H1 (cell line): ENCODE results near the gene MKRN1. TPM values are rescaled to one million over a fixed set of nuclear protein-coding genes. Genes with fewer than 3 reads are reported as not detected.

Experiments
- CTCF ChIA-PET: fragments of 300-600 bp; sonication (Branson Sonifier 250); formaldehyde crosslinking; loops from one replicate; lab custom pipeline; 2021; ENCODE audit not compliant: partially characterized antibody; lab: Charles Lee
- POLR2A ChIA-PET: fragments of 300-600 bp; sonication (Branson Sonifier 250); formaldehyde crosslinking; loops from one replicate; lab custom pipeline; 2021; ENCODE audit warnings: inconsistent platforms; ENCODE audit not compliant: partially characterized antibody; lab: Charles Lee
- DNase-seq, 2 experiments: peaks; one replicate each; pipeline versions ENCODE4 v3.0.0 to v3.0.0-alpha.2; 2010 to 2022; ENCODE audit warnings: low spot score in 2 of 2, low read depth in 1 of 2, mixed read lengths in 1 of 2
- FAIRE-seq: peaks from 2 replicates; lab custom pipeline; 2011; peaks lifted over from hg19 to GRCh38; lab: Jason Lieb, UNC
- H2AFZ ChIP-seq: 2 replicates; pipeline ENCODE4 v1.8.1; 2012; ENCODE audit warnings: low read length, inconsistent platforms
- H2AK5ac ChIP-seq: 2 replicates; pipeline ENCODE4 v1.6.1; 2013; ENCODE audit warnings: low read depth, low read length
- H2BK120ac ChIP-seq: replicated peaks from 2 replicates; pipeline ENCODE3; 2013; ENCODE audit warnings: low read depth, low read length, inconsistent platforms
- H2BK12ac ChIP-seq: 2 replicates; pipeline ENCODE4 v1.6.1; 2013; ENCODE audit warnings: low read depth, low read length
- H2BK15ac ChIP-seq: 2 replicates; pipeline ENCODE4 v1.6.1; 2013; ENCODE audit warnings: low read length
- H2BK20ac ChIP-seq: 2 replicates; pipeline ENCODE4 v1.6.1; 2013; ENCODE audit warnings: low read length
- H2BK5ac ChIP-seq: 2 replicates; pipeline ENCODE4 v1.6.1; 2013; ENCODE audit warnings: low read depth, low read length
- H3K14ac ChIP-seq: 2 replicates; pipeline ENCODE4 v1.6.1; 2013; ENCODE audit warnings: inconsistent platforms; ENCODE audit not compliant: insufficient read length
- H3K18ac ChIP-seq: 2 replicates; pipeline ENCODE4 v1.6.1; 2013; ENCODE audit warnings: low read length; ENCODE audit errors: extremely low read depth
- H3K23ac ChIP-seq: 2 replicates; pipeline ENCODE4 v1.6.1; 2013; ENCODE audit warnings: inconsistent platforms; ENCODE audit not compliant: insufficient read length
- H3K23me2 ChIP-seq: 2 replicates; pipeline ENCODE4 v1.6.1; 2013; ENCODE audit warnings: low read depth, low read length
- H3K27ac ChIP-seq: 2 replicates; pipeline ENCODE4 v1.6.1; 2011; ENCODE audit warnings: low read depth, low read length, inconsistent platforms
- H3K27me3 ChIP-seq, 4 experiments: replicated peaks in 1 of 4; 1 replicate in 1 of 4; 2 replicates in 3 of 4; pipeline versions ENCODE4 v1.6.1 to v1.8.1; 2011 to 2013; ENCODE audit warnings: low read length in 3 of 4, mild to moderate bottlenecking in 3 of 4, inconsistent platforms in 2 of 4, mixed read lengths in 2 of 4, moderate library complexity in 1 of 4; ENCODE audit not compliant: control insufficient read depth in 3 of 4, insufficient read depth in 3 of 4; ENCODE audit errors: extremely low read depth in 1 of 4
- H3K36me3 ChIP-seq, 4 experiments: 2 replicates each; pipeline versions ENCODE4 v1.6.1 to v1.8.1; 2011 to 2013; ENCODE audit warnings: mild to moderate bottlenecking in 4 of 4, low read length in 3 of 4, moderate library complexity in 2 of 4, control low read depth in 1 of 4, inconsistent platforms in 1 of 4; ENCODE audit not compliant: insufficient read depth in 4 of 4, control insufficient read depth in 2 of 4
- H3K4ac ChIP-seq: replicated peaks from 2 replicates; pipeline ENCODE3; 2013; ENCODE audit warnings: low read length, low read depth, mixed read lengths, inconsistent platforms; ENCODE audit not compliant: insufficient read length
- H3K4me1 ChIP-seq, 4 experiments: replicated peaks in 1 of 4; 1 replicate in 1 of 4; 2 replicates in 3 of 4; pipeline versions ENCODE4 v1.6.1 to v1.8.1; 2011 to 2013; ENCODE audit warnings: low read length in 3 of 4, inconsistent platforms in 2 of 4, mixed read lengths in 1 of 4; ENCODE audit not compliant: insufficient read depth in 4 of 4, control insufficient read depth in 3 of 4
- H3K4me2 ChIP-seq, 2 experiments: 2 replicates each; pipeline versions ENCODE4 v1.6.1 to v1.8.1; 2011 to 2013; ENCODE audit warnings: low read depth in 2 of 2, low read length in 2 of 2, control low read depth in 1 of 2, inconsistent platforms in 1 of 2, mild to moderate bottlenecking in 1 of 2; ENCODE audit not compliant: insufficient read depth in 1 of 2
- H3K4me3 ChIP-seq, 4 experiments: fragments of 200-600, 300-600 bp in 1 of 4; sonication (generic), shearing (Covaris generic), sonication (Bioruptor Twin) in 1 of 4; 2 replicates each; pipeline versions ENCODE4 v1.5.1 to v1.8.1; 2011 to 2016; ENCODE audit warnings: low read length in 4 of 4, low read depth in 3 of 4, control low read depth in 2 of 4, inconsistent platforms in 2 of 4, mild to moderate bottlenecking in 2 of 4, mixed read lengths in 1 of 4, moderate library complexity in 1 of 4; ENCODE audit not compliant: insufficient read depth in 2 of 4; ENCODE audit errors: extremely low read depth in 1 of 4
- H3K56ac ChIP-seq: replicated peaks from 2 replicates; pipeline ENCODE3; 2013; ENCODE audit warnings: low read depth, mild to moderate bottlenecking, mixed read lengths, low read length, inconsistent platforms; ENCODE audit not compliant: insufficient read length
- H3K79me1 ChIP-seq: 2 replicates; pipeline ENCODE4 v1.6.1; 2013; ENCODE audit warnings: low read depth, low read length, control low read depth
- H3K79me2 ChIP-seq, 2 experiments: 2 replicates each; pipeline versions ENCODE4 v1.6.1 to v1.8.1; 2012 to 2013; ENCODE audit warnings: low read length in 2 of 2, mild to moderate bottlenecking in 2 of 2, inconsistent platforms in 1 of 2; ENCODE audit not compliant: insufficient read depth in 2 of 2, control insufficient read depth in 1 of 2
- H3K9ac ChIP-seq, 4 experiments: replicated peaks in 1 of 4; 1 replicate in 1 of 4; 2 replicates in 3 of 4; pipeline versions ENCODE4 v1.6.1 to v1.8.1; 2011 to 2013; ENCODE audit warnings: low read depth in 3 of 4, low read length in 3 of 4, control low read depth in 2 of 4, mild to moderate bottlenecking in 2 of 4, moderate library complexity in 2 of 4, inconsistent platforms in 1 of 4; ENCODE audit errors: extremely low read depth in 1 of 4
- H3K9me3 ChIP-seq, 2 experiments: 2 replicates each; pipeline versions ENCODE4 v1.6.1 to v1.8.1; 2012 to 2013; ENCODE audit warnings: mild to moderate bottlenecking in 2 of 2, moderate library complexity in 2 of 2, control low read depth in 1 of 2, inconsistent platforms in 1 of 2, low read depth in 1 of 2, low read length in 1 of 2, mixed read lengths in 1 of 2; ENCODE audit not compliant: insufficient read depth in 2 of 2
- H4K20me1 ChIP-seq, 2 experiments: replicated peaks in 1 of 2; 2 replicates each; pipeline versions ENCODE3 to v1.8.1; 2011 to 2013; ENCODE audit warnings: inconsistent platforms in 2 of 2, low read length in 2 of 2, mild to moderate bottlenecking in 1 of 2; ENCODE audit not compliant: insufficient read depth in 2 of 2, control insufficient read depth in 1 of 2
- H4K5ac ChIP-seq: 2 replicates; pipeline ENCODE4 v1.6.1; 2013; ENCODE audit warnings: low read length, low read depth, mixed read lengths, inconsistent platforms; ENCODE audit not compliant: insufficient read length
- H4K8ac ChIP-seq: 2 replicates; pipeline ENCODE4 v1.8.0; 2013; ENCODE audit warnings: mild to moderate bottlenecking, moderate library complexity, low read length, inconsistent platforms; ENCODE audit not compliant: insufficient read depth; ENCODE audit errors: extremely low read depth
- H4K91ac ChIP-seq: replicated peaks from 2 replicates; pipeline ENCODE3; 2013; ENCODE audit warnings: low read length, mixed read lengths, inconsistent platforms; ENCODE audit not compliant: insufficient read length
- SIX5 ChIP-seq: IDR thresholded peaks from 2 replicates; pipeline ENCODE4 v1.6.1; 2011; ENCODE audit warnings: mild to moderate bottlenecking, low read depth, low read length
- SP2 ChIP-seq: IDR thresholded peaks from 2 replicates; pipeline ENCODE4 v1.6.1; 2012; ENCODE audit warnings: mild to moderate bottlenecking, low read length, inconsistent platforms
- SP4 ChIP-seq: IDR thresholded peaks from 2 replicates; pipeline ENCODE4 v1.6.1; 2012; ENCODE audit warnings: low read length, inconsistent platforms
- TAF7 ChIP-seq: optimal IDR thresholded peaks from 2 replicates; pipeline ENCODE3; 2011; ENCODE audit warnings: low read depth, mild to moderate bottlenecking, inconsistent platforms, low read length, moderate library complexity, borderline replicate concordance
- TCF12 ChIP-seq: IDR thresholded peaks from 2 replicates; pipeline ENCODE4 v1.6.1; 2011; ENCODE audit warnings: low read depth, mild to moderate bottlenecking, low read length
- WGBS, 2 experiments: shearing (Covaris generic) in 1 of 2; methylation state at CpG; one replicate each; pipeline versions ENCODE4 v1.1.6 to v1.1.7; 2013 to 2015; ENCODE audit warnings: low lambda C conversion rate in 2 of 2, mixed read lengths in 2 of 2, inconsistent platforms in 1 of 2, low coverage in 1 of 2, missing lambda C conversion rate in 1 of 2; ENCODE audit not compliant: insufficient replicate concordance in 2 of 2, insufficient coverage in 1 of 2, insufficient read length in 1 of 2; ENCODE audit errors: extremely low coverage in 1 of 2, missing lambda C conversion rate in 1 of 2; 5-methylcytosine and 5-hydroxymethylcytosine counted together
- polyA plus RNA-seq, 7 experiments: library from polyadenylated mRNA; depleted of rRNA in 3 of 7; stranded (reverse) in 5 of 7; unstranded in 2 of 7; fragments of >200 nt in 5 of 7; fragments of 200-250 nt in 2 of 7; gene quantifications; 1 replicate in 5 of 7; 2 replicates in 1 of 7; 4 replicates in 1 of 7; pipeline versions ENCODE4 v1.2.1 to v1.2.3, GENCODE V29; 2011 to 2013; ENCODE audit warnings: missing spikeins in 2 of 7, mixed read lengths in 2 of 7
- total RNA-seq: library from RNA; stranded (reverse); fragmentation: NEBNext Ultra II Directional; extraction: Animal tissue kit (Norgen Biotek cat#: 25700); gene quantifications from 2 replicates; pipeline ENCODE4 v1.2.1, GENCODE V29; 2021
- TF ChIP-seq, protein P1 (sequence below), 3 experiments: IDR thresholded peaks; 1 replicate in 2 of 3; 2 replicates in 1 of 3; pipeline versions ENCODE4 v1.5.1 to v1.6.1; 2011; ENCODE audit warnings: low read length in 3 of 3, mild to moderate bottlenecking in 3 of 3, inconsistent platforms in 2 of 3, low read depth in 1 of 3, moderate library complexity in 1 of 3; ENCODE audit not compliant: insufficient read depth in 1 of 3; ENCODE audit errors: control extremely low read depth in 1 of 3
- TF ChIP-seq, protein P2 (sequence below): IDR thresholded peaks from 2 replicates; pipeline ENCODE4 v1.6.1; 2011; ENCODE audit warnings: low read length, improper control_type of control experiment

Gene MKRN1
- total and polyA plus RNA-seq, 2 of the 8 experiments (the other 6 are each of a cell fraction or from before 2014, with no cell fraction given), result 46.2 to 99.6 TPM

DNA sequence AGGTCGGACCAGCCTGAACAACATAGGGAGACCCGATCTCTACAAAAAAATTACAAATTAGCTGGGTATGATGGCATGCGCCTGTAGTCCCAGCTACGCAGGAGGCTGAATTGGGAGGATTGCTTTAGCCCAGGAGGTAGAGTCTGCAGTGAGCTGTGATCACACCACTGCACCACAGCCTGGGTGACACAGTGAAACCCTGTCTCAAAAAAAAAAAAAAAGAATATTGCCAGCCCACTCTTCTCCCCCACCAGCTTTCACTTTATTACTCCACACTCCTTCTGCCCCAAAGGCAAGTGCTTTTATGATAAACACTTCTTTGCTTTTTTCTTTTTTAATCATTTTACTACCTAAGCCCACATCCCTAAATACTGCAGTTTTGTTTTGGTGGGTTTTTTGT, 60.7 kb downstream of the MKRN1 start:
- Histone ChIP-seq H3K18ac (no peak overlapping the region), H3K27ac (no peak overlapping the region), H3K9ac (no peak overlapping the region), H2AK5ac (no peak overlapping the region), H4K91ac (no peak overlapping the region), H2BK20ac (no peak overlapping the region), H2BK15ac (no peak overlapping the region), H3K14ac (no peak overlapping the region), H3K79me2 (no peaks in the 10 kb centered on the region), H3K79me1 (no peaks in the 10 kb centered on the region), H3K27me3 (no peaks in the 10 kb centered on the region), H4K20me1 (no peaks in the 10 kb centered on the region), H2BK12ac (no peak overlapping the region), H3K4me2 (no peak overlapping the region), H2BK120ac (no peak overlapping the region), H3K9me3 (no peaks in the 10 kb centered on the region), H3K56ac (no peak overlapping the region), H3K36me3 (no peaks in the 10 kb centered on the region), H2AFZ (no peak overlapping the region), H3K4me1 (no peaks in the 10 kb centered on the region), H3K4ac (no peak overlapping the region), H4K5ac (no peak overlapping the region), H3K4me3 (no peak overlapping the region), H3K23ac (no peak overlapping the region), H3K23me2 (0 out of 2 replicates have a peak, but pooled peaks cover 1% of the 10 kb centered on the region), H2BK5ac (no peak overlapping the region), H4K8ac (no peak overlapping the region)
- ChIA-PET POLR2A (interaction anchor here (1.5 kb wide), 1 partner anchor 11 kb away, joined by 3 read pairs; no protein-coding TSS in a partner anchor), CTCF (interaction anchor here (0.7 to 2.0 kb wide), 4 partner anchors 24 to 271 kb away, joined by 3 to 8 read pairs (median 4); no protein-coding TSS in a partner anchor)
- WGBS, 2 experiments, result 96% methylated on average over 4 of the region's 4 CpGs; no CpG with 5 or more reads in 1 of the 2 experiments
- FAIRE-seq (no peak), DNase-seq (no peak)
- TF ChIP-seq, protein P1, sequence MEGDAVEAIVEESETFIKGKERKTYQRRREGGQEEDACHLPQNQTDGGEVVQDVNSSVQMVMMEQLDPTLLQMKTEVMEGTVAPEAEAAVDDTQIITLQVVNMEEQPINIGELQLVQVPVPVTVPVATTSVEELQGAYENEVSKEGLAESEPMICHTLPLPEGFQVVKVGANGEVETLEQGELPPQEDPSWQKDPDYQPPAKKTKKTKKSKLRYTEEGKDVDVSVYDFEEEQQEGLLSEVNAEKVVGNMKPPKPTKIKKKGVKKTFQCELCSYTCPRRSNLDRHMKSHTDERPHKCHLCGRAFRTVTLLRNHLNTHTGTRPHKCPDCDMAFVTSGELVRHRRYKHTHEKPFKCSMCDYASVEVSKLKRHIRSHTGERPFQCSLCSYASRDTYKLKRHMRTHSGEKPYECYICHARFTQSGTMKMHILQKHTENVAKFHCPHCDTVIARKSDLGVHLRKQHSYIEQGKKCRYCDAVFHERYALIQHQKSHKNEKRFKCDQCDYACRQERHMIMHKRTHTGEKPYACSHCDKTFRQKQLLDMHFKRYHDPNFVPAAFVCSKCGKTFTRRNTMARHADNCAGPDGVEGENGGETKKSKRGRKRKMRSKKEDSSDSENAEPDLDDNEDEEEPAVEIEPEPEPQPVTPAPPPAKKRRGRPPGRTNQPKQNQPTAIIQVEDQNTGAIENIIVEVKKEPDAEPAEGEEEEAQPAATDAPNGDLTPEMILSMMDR (IDR thresholded peaks at IDR 0.05; ENCODE audit: control extremely low read depth in 1 of 3, insufficient read depth in 1 of 3, low read depth in 1 of 3, low read length in 3 of 3), result no peak
- TF ChIP-seq SIX5 (no peak), TAF7 (no peak), SP4 (no peak), SP2 (no peak), TCF12 (no peak)
- TF ChIP-seq, protein P2, sequence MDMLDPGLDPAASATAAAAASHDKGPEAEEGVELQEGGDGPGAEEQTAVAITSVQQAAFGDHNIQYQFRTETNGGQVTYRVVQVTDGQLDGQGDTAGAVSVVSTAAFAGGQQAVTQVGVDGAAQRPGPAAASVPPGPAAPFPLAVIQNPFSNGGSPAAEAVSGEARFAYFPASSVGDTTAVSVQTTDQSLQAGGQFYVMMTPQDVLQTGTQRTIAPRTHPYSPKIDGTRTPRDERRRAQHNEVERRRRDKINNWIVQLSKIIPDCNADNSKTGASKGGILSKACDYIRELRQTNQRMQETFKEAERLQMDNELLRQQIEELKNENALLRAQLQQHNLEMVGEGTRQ, result no peak
